ENCODE measurements around the gene GHRH. TPM values are rescaled to one million over a fixed set of nuclear protein-coding genes. Genes with fewer than 3 reads are reported as not detected.

The GHRH gene
- not detected in 2 replicates for total RNA-seq

DNA sequence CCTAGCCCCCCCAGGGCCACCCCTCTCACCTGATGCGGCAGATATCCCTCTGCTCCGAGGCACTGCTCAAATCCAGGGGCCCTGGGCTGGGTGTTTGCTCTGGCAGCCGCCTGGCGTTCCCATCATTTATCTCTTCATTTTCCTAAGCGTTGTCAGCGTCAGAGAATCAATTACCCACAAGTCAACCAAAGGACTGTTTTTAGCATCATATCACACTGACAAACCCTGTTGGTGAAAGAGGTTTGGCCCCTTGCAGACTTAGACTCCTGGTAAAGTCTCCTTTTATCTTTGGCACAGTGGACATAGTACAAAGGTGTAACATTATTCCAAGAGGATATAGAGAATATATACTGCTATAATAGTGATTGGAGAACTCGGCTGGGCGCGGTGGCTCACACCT is at the start of gene GHRH:
TSS of gene GHRH (minus strand) at position 101 of the 400 bp plus-strand sequence. CDS start 4,925 bp downstream, outside the sequence.

Other genes with a start within 250 kb of the GHRH start
- gene RBL1, start 165.8 kb downstream of the GHRH start, total RNA-seq, result 8.8 and 21.3 TPM in 2 replicates
- 234 and 252 TPM in 2 replicates for gene RPN2, start 82.5 kb downstream of the GHRH start, total RNA-seq
- gene MROH8, start 82.3 kb downstream of the GHRH start, total RNA-seq, result 0.59 and 1.5 TPM in 2 replicates
- gene MANBAL, start 27.8 kb upstream of the GHRH start, total RNA-seq, result 9.8 and 12.9 TPM in 2 replicates
- gene SRC, start 84.3 kb upstream of the GHRH start, total RNA-seq, result 16.2 and 19.2 TPM in 2 replicates

Data from subcutaneous preadipocyte (primary cell).